Superior temporal gyrus (tissue), 1 donor: ENCODE results near the gene FEZF2.

Experiments used
- DNase-seq: peaks from one replicate; pipeline ENCODE4 v3.0.0-alpha.2; 2016; ENCODE audit errors: extremely low spot score

The FEZF2 gene

GRCh38 chr3:62372621-62373041 is 719 bp downstream of the FEZF2 start:
- no peak for DNase-seq

- DNase-seq = no peak
These were observed 1.4 kb downstream of the FEZF2 start for GRCh38 chr3:62371720-62372591.

GRCh38 chr3:62370858-62371719 is 2.3 kb downstream of the FEZF2 start:
- DNase-seq = no peak

- DNase-seq = no peak
These were observed 3.1 kb downstream of the FEZF2 start for GRCh38 chr3:62370112-62370857.

- DNase-seq = no peak
These were observed 3.9 kb downstream of the FEZF2 start for GRCh38 chr3:62369476-62369743.

GRCh38 chr3:62368705-62369475 is 4.5 kb downstream of the FEZF2 start:
- DNase-seq = no peak

- no peak for DNase-seq
These were observed 5.1 kb downstream of the FEZF2 start for GRCh38 chr3:62368290-62368704.

- no peak for DNase-seq
These were observed 5.6 kb downstream of the FEZF2 start for GRCh38 chr3:62367763-62368195.

GRCh38 chr3:62366126-62366484 is 7.2 kb downstream of the FEZF2 start:
- no peak for DNase-seq

- DNase-seq = peak; percentile 47
These were observed 7.8 kb downstream of the FEZF2 start for GRCh38 chr3:62365391-62366125.

- no peak for DNase-seq
These were observed 9.2 kb downstream of the FEZF2 start for GRCh38 chr3:62364191-62364590.

- no peak for DNase-seq
These were observed 10.1 kb downstream of the FEZF2 start for GRCh38 chr3:62363275-62363674.

- no peak for DNase-seq
These were observed 11.5 kb downstream of the FEZF2 start for GRCh38 chr3:62361824-62362223.

GRCh38 chr3:62361261-62361660 is 12.1 kb downstream of the FEZF2 start:
- no peak for DNase-seq

- no peak for DNase-seq
These were observed 13.8 kb downstream of the FEZF2 start for GRCh38 chr3:62359531-62359930.

GRCh38 chr3:62356356-62356755 is 17.0 kb downstream of the FEZF2 start:
- no peak for DNase-seq

GRCh38 chr3:62355703-62356102 is 17.6 kb downstream of the FEZF2 start:
- DNase-seq = no peak

GRCh38 chr3:62343755-62344154 is 29.6 kb downstream of the FEZF2 start:
- no peak for DNase-seq

- no peak for DNase-seq
These were observed 38.2 kb downstream of the FEZF2 start for GRCh38 chr3:62335196-62335595.

GRCh38 chr3:62332835-62333244 is 40.5 kb downstream of the FEZF2 start:
- DNase-seq = peak; percentile 84

GRCh38 chr3:62332017-62332416 is 41.3 kb downstream of the FEZF2 start:
- DNase-seq = no peak
